ENCODE measurements around the gene CPNE2.
"Not testable (repeated sequence)": the region's sequence is repeated elsewhere in the genome, so short reads cannot be mapped to it uniquely, and the experiment has no call there.

Gene CPNE2

GRCh38 chr16:57091200-57091974, 996 bp upstream of the CPNE2 start:
- H3K9ac ChIP-seq (ENCODE audit: low read length) = peak overlapping the region; percentile 23
- no peaks in the 10 kb centered on the region for H3K36me3 ChIP-seq (ENCODE audit: control insufficient read depth, low read depth, low read length)
- peaks cover 7% of the 10 kb centered on the region for H3K4me1 ChIP-seq (ENCODE audit: control insufficient read depth, low read depth, low read length)
- peak overlapping the region; percentile 73 for H3K4me3 ChIP-seq (ENCODE audit: low read length)
- H3K9me3 ChIP-seq (ENCODE audit: control insufficient read depth, low read depth, low read length) = no peaks in the 10 kb centered on the region
- no peak overlapping the region for H3K27ac ChIP-seq (ENCODE audit: low read length)
- peaks cover 23% of the 10 kb centered on the region for H3K27me3 ChIP-seq (ENCODE audit: control insufficient read depth, insufficient read depth, low read length)

DNA sequence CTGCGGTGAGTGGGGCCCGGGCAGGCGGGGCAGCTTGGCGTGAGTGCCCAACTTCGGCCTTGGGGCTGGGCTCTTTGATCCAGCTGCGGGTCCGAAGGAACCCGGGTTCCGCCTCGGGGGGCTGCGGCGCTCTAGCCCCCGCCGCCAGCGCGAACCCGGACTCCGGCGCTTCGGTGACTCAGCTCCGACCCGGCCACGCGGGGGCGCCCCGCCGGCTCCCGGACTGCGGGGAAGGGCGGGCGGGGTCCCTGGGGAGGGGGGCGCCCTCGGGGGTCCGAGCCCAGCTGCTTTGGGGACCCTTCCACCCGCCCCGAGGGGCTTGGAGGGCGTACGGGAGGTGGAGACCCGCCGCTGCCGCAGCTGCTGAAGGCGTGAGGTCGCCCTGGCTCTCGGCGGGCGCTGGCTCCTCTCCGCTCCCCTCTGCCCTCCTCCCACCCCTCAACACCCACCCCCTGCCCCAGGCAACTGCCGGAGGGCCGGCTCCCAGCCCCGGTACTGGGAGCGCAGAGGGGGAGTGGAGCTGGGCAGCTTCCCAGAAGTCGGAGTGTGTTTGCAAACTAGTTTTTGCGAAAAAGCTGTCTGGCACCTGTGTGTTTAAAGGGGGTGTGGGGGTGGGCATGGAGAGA, 516 bp downstream of the CPNE2 start:
- H3K27ac ChIP-seq (ENCODE audit: low read length) = no peak overlapping the region

DNA sequence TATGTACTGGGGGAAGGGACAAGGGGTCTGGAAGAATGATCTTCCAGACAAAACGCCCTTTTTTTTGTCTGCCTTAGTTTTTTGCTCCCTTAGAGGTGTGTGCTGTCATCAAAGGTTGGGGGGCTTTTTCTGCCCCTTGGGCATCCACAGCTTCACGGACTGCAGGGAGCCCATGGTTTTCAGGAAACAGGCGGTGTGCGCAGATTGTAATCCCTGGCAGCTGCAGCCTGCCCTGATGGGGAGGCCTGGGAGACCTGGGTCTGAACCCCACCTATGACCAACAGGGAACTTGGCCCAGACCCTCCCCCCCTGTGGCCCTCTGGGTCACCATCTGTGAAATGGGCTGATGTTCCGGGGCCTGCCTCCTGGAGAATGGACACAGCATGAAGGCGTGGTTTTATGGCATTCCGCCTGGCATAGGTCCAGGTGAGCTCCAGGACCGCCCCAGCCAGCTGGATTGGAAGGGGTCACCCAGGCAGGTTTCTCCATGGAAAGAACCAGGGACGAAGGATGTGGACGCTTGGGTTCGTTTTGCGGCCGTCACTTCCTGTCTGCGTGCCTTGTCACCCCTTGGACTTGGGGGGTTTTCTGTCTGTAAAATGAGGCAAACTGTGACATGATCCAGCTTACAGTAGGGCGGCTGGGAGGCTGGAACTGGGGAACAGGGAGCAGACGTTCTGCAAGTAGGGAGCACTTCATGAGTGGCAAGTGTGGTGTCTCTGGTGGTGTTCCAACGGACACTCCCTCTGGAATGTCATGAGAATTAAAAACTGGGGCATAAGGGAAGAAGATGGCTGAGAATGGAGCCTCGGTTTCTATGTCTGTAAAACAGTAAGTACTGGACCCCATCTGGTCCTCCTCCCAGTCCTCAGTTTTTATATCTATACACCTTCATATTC, 1.5 kb downstream of the CPNE2 start:
- Histone ChIP-seq H3K9ac (ENCODE audit: low read length) (no peak overlapping the region), H3K9me3 (ENCODE audit: control insufficient read depth, low read depth, low read length) (no peaks in the 10 kb centered on the region), H3K36me3 (ENCODE audit: control insufficient read depth, low read depth, low read length) (no peaks in the 10 kb centered on the region), H3K4me3 (ENCODE audit: low read length) (peak overlapping the region; percentile 57), H3K4me1 (ENCODE audit: control insufficient read depth, low read depth, low read length) (peaks cover 7% of the 10 kb centered on the region), H3K27ac (ENCODE audit: low read length) (no peak overlapping the region), H3K27me3 (ENCODE audit: control insufficient read depth, insufficient read depth, low read length) (peaks cover 23% of the 10 kb centered on the region)

More for the DNA sequence above, 516 bp downstream of the CPNE2 start:
- peak overlapping the region; percentile 12 for H3K9ac ChIP-seq (ENCODE audit: low read length)
- no peaks in the 10 kb centered on the region for H3K36me3 ChIP-seq (ENCODE audit: control insufficient read depth, low read depth, low read length)
- peaks cover 7% of the 10 kb centered on the region for H3K4me1 ChIP-seq (ENCODE audit: control insufficient read depth, low read depth, low read length)
- peak overlapping the region; percentile 57 for H3K4me3 ChIP-seq (ENCODE audit: low read length)
- peaks cover 23% of the 10 kb centered on the region for H3K27me3 ChIP-seq (ENCODE audit: control insufficient read depth, insufficient read depth, low read length)
- H3K9me3 ChIP-seq (ENCODE audit: control insufficient read depth, low read depth, low read length) = no peaks in the 10 kb centered on the region

- no peaks in the 10 kb centered on the region for H3K9me3 ChIP-seq (ENCODE audit: control insufficient read depth, low read depth, low read length)
- H3K4me3 ChIP-seq (ENCODE audit: low read length) = no peak overlapping the region
- no peaks in the 10 kb centered on the region for H3K36me3 ChIP-seq (ENCODE audit: control insufficient read depth, low read depth, low read length)
- H3K9ac ChIP-seq (ENCODE audit: low read length) = no peak overlapping the region
- peaks cover 23% of the 10 kb centered on the region for H3K27me3 ChIP-seq (ENCODE audit: control insufficient read depth, insufficient read depth, low read length)
- H3K4me1 ChIP-seq (ENCODE audit: control insufficient read depth, low read depth, low read length) = peaks cover 7% of the 10 kb centered on the region
- H3K27ac ChIP-seq (ENCODE audit: low read length) = no peak overlapping the region
Measured at GRCh38 chr16:57094911-57095310, 2.5 kb downstream of the CPNE2 start.

DNA sequence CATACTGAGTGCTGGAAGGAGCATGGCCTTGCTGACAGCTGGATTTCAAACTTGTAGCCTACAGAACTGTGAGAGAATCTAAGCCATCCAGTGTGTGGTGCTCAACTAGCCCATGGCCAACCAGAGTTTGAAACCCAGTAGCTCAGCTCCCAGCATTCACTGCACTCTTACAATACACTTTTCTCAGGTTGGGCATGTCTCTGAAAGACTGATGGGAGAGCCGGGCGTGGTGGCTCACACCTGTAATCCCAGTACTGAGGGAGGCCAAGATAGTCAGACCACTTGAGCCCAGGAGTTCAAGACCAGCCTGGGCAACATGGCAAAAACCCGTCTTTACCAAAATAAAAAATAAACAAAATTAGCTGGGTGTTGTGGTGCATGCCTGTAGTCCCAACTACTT, 3.8 kb downstream of the CPNE2 start:
- H3K36me3 ChIP-seq (ENCODE audit: control insufficient read depth, low read depth, low read length) = no peaks in the 10 kb centered on the region
- H3K4me3 ChIP-seq (ENCODE audit: low read length) = no peak overlapping the region
- H3K9ac ChIP-seq (ENCODE audit: low read length) = no peak overlapping the region
- H3K27me3 ChIP-seq (ENCODE audit: control insufficient read depth, insufficient read depth, low read length) = peaks cover 18% of the 10 kb centered on the region
- H3K4me1 ChIP-seq (ENCODE audit: control insufficient read depth, low read depth, low read length) = peaks cover 4% of the 10 kb centered on the region
- H3K27ac ChIP-seq (ENCODE audit: low read length) = no peak overlapping the region
- H3K9me3 ChIP-seq (ENCODE audit: control insufficient read depth, low read depth, low read length) = no peaks in the 10 kb centered on the region

DNA sequence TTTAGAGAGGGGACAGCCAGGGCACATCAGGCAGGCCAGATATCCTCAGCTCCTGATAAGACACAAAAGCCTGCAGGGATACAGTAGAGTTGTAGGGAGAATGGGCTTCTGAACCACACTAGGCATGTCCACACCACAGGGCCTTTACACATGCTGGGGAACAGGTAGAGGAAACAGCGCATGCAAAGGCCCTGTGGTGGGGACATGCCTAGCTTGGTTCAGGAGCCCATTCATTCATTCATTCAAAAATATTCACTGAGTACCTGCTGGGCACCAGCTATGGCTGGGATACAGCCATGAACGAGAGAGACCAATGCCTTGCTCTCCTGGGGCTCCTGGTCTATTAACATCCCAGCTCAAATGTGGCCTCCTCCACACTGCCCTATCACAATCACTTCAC, 4.4 kb downstream of the CPNE2 start:
- Histone ChIP-seq H3K4me1 (ENCODE audit: control insufficient read depth, low read depth, low read length) (peaks cover 3% of the 10 kb centered on the region), H3K9me3 (ENCODE audit: control insufficient read depth, low read depth, low read length) (no peaks in the 10 kb centered on the region), H3K27ac (ENCODE audit: low read length) (no peak overlapping the region), H3K27me3 (ENCODE audit: control insufficient read depth, insufficient read depth, low read length) (peaks cover 13% of the 10 kb centered on the region), H3K36me3 (ENCODE audit: control insufficient read depth, low read depth, low read length) (no peaks in the 10 kb centered on the region), H3K9ac (ENCODE audit: low read length) (no peak overlapping the region), H3K4me3 (ENCODE audit: low read length) (no peak overlapping the region)

GRCh38 chr16:57098188-57098841, 5.9 kb downstream of the CPNE2 start:
- H3K4me1 ChIP-seq (ENCODE audit: control insufficient read depth, low read depth, low read length) = peaks cover 2% of the 10 kb centered on the region
- no peak overlapping the region for H3K4me3 ChIP-seq (ENCODE audit: low read length)
- H3K36me3 ChIP-seq (ENCODE audit: control insufficient read depth, low read depth, low read length) = no peaks in the 10 kb centered on the region
- no peaks in the 10 kb centered on the region for H3K9me3 ChIP-seq (ENCODE audit: control insufficient read depth, low read depth, low read length)
- no peak overlapping the region for H3K27ac ChIP-seq (ENCODE audit: low read length)
- peaks cover 6% of the 10 kb centered on the region for H3K27me3 ChIP-seq (ENCODE audit: control insufficient read depth, insufficient read depth, low read length)
- H3K9ac ChIP-seq (ENCODE audit: low read length) = no peak overlapping the region

DNA sequence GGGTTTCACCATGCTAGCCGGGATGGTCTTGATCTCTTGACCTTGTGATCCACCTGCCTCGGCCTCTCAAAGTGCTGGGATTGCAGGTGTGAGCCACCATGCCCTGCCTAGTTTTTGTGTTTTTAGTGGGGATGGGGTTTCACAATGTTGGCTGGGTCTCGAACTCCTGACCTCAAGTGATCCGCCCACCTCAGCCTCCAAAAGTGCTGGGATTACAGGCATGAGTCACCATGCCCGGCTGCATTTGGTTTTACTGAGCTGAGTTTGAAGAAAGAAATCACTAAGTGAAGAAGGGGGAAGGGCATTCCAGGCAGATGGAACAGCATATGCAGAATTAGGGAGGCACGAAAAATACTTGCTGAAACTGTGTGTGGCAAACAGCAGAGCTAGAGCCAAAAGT, 7.6 kb downstream of the CPNE2 start:
- H3K27me3 ChIP-seq (ENCODE audit: control insufficient read depth, insufficient read depth, low read length); H3K4me1 ChIP-seq (ENCODE audit: control insufficient read depth, low read depth, low read length); H3K36me3 ChIP-seq (ENCODE audit: control insufficient read depth, low read depth, low read length); H3K27ac ChIP-seq (ENCODE audit: low read length); H3K9me3 ChIP-seq (ENCODE audit: control insufficient read depth, low read depth, low read length); H3K9ac ChIP-seq (ENCODE audit: low read length); H3K4me3 ChIP-seq (ENCODE audit: low read length): not testable (repeated sequence)

DNA sequence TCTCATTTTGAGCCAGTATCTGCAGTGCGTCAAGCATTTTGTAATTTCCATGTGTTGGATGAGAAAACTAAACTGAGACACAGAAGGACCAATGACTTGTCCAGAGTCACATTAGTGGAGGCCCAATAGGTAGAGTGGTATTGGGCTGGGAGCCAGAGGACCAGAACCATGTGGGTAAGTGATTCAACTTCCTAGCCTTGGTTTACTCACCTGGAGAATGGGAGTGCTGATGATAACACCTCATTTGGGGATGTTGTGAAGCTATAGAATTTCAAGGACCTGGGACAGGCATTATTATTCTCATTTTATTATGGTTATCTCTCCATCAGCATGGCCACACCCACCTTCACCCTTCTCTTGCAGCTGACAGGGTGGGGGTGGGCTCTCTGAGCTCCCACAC, 8.1 kb downstream of the CPNE2 start:
- no peaks in the 10 kb centered on the region for H3K9me3 ChIP-seq (ENCODE audit: control insufficient read depth, low read depth, low read length)

GRCh38 chr16:57102888-57103851, 10.8 kb downstream of the CPNE2 start:
- Histone ChIP-seq H3K9ac (ENCODE audit: low read length) (no peak overlapping the region), H3K27ac (ENCODE audit: low read length) (no peak overlapping the region)

More for the DNA sequence above, 8.1 kb downstream of the CPNE2 start:
- Histone ChIP-seq H3K36me3 (ENCODE audit: control insufficient read depth, low read depth, low read length) (no peaks in the 10 kb centered on the region), H3K27ac (ENCODE audit: low read length) (no peak overlapping the region), H3K4me3 (ENCODE audit: low read length) (no peak overlapping the region), H3K9ac (ENCODE audit: low read length) (no peak overlapping the region), H3K27me3 (ENCODE audit: control insufficient read depth, insufficient read depth, low read length) (no peaks in the 10 kb centered on the region), H3K4me1 (ENCODE audit: control insufficient read depth, low read depth, low read length) (no peaks in the 10 kb centered on the region)

More at GRCh38 chr16:57102888-57103851, 10.8 kb downstream of the CPNE2 start:
- no peaks in the 10 kb centered on the region for H3K9me3 ChIP-seq (ENCODE audit: control insufficient read depth, low read depth, low read length)
- no peaks in the 10 kb centered on the region for H3K4me1 ChIP-seq (ENCODE audit: control insufficient read depth, low read depth, low read length)
- no peaks in the 10 kb centered on the region for H3K27me3 ChIP-seq (ENCODE audit: control insufficient read depth, insufficient read depth, low read length)
- H3K36me3 ChIP-seq (ENCODE audit: control insufficient read depth, low read depth, low read length) = no peaks in the 10 kb centered on the region
- no peak overlapping the region for H3K4me3 ChIP-seq (ENCODE audit: low read length)

All from iPS-18a (cell line).